ENCODE data around the gene FOXJ1. TPM values are rescaled to one million over a fixed set of nuclear protein-coding genes. Genes with fewer than 3 reads are reported as not detected.

FOXJ1 gene
- total and polyA plus RNA-seq, 4 experiments from 2014 or later, result 0.19 to 0.20 TPM; not detected in 2

DNA sequence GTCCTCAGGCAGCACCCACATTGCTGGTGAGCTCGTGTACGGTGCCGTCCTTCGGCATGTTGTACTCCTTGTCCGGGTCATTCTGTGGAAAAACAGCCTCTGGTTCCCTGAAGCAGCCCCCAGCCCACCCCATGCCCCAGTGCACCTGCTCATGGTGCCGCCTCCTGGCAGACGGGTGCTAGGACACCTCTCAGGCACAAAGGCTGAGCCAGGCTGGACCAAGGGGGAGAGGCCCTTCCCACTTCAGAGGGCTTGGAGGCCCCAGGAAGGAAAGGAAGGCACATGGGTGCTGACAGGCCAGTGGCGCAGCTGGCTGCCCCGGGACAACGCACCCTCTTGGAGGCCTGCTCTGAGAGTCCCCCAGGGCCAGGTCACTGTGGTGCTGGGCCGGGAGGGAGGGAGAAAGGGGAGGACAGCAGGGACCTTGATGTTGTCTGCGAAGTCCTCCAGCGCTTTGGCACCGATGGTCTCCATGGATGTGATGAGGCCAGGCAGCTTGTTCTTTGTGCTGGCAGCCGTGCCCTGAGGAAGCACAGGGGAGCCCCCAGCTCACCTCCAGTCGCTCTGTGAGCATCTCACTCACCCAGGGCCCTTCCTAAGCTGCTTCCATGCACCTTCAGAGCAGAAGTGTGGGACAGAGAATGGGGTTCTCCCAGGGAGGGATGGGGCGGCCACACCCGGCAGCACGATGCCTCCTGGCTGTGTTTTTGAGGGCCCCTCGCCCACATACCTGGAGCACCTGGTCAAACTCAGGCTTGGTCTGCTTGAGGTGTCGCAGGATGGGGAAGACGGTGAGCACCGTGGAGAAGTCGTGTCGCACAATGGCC lies 52.8 kb downstream of the FOXJ1 start:
- intact Hi-C loops (cut with micrococcal nuclease), result no loop called here
- CTCF ChIA-PET (ENCODE audit: partially characterized antibody), result interaction anchor here (1.4 kb wide), 1 partner anchor 16 kb away, joined by 3 read pairs; the partner anchor contains the start of gene SRP68
- H3K9me3 Mint-ChIP-seq, result no peaks in the 10 kb centered on the region
- no peaks in the 10 kb centered on the region for H3K4me1 ChIP-seq (ENCODE audit: insufficient read depth, low read length)
- no peak overlapping the region for H3K4me3 Mint-ChIP-seq
- peaks cover 27 to 65% of the 10 kb centered on the region in 2 donors for H3K36me3 Mint-ChIP-seq
- no peak overlapping the region for H3K4me3 ChIP-seq (ENCODE audit: low read length in 2 of 2)
- H3K27ac Mint-ChIP-seq, result no peak overlapping the region
- peaks cover 83% of the 10 kb centered on the region for H3K36me3 ChIP-seq (ENCODE audit: insufficient read depth, low read length)
- POLR2A ChIA-PET (ENCODE audit: partially characterized antibody), result interaction anchor here (1.3 to 1.6 kb wide), 2 partner anchors 9 to 16 kb away, joined by 4 to 5 read pairs; partner anchors contain the start of genes SRP68 and ZACN
- no peak for DNase-seq
- H3K9me3 ChIP-seq (ENCODE audit: control insufficient read depth in 1 of 2, low read length in 2 of 2), result no peaks in the 10 kb centered on the region
- H3K4me1 Mint-ChIP-seq, result peaks cover 0 to 11% (median 3%) of the 10 kb centered on the region in 4 donors
- no peak overlapping the region for H3K27ac ChIP-seq (ENCODE audit: low read depth, low read length)
- no peaks in the 10 kb centered on the region for H3K27me3 Mint-ChIP-seq
- H3K27me3 ChIP-seq (ENCODE audit: insufficient read depth, low read length), result no peaks in the 10 kb centered on the region

DNA sequence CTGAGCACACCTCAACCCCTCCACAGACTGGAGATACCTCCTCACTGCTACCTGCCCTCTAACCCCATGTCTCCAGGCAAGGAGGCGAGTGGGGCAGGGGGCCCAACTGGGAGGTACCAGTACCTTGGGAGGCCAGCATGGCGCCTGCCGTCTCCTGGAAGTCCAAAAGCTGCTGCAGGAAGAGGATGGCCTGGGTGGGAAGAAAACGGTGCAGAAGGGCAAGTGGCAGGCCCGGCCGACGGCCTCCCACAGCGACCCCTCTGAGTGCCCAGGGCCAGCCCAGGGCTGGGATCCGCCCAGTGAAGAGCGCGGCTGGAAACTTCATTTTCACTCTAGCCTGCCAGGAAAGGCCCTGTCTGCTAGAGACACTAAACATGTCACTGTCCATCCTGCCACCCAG lies 53.5 kb downstream of the FOXJ1 start:
- peaks cover 79% of the 10 kb centered on the region for H3K36me3 ChIP-seq (ENCODE audit: insufficient read depth, low read length)
- peaks cover 0 to 9% (median 3%) of the 10 kb centered on the region in 4 donors for H3K4me1 Mint-ChIP-seq
- no peaks in the 10 kb centered on the region for H3K27me3 Mint-ChIP-seq
- H3K27ac Mint-ChIP-seq, result no peak overlapping the region
- ChIA-PET POLR2A (ENCODE audit: partially characterized antibody) (interaction anchor here (1.3 kb wide), 1 partner anchor 15 kb away, joined by 5 read pairs; the partner anchor contains the start of gene SRP68), CTCF (ENCODE audit: partially characterized antibody) (interaction anchor here (1.4 kb wide), 1 partner anchor 15 kb away, joined by 3 read pairs; the partner anchor contains the start of gene SRP68)
- H3K9me3 Mint-ChIP-seq, result no peaks in the 10 kb centered on the region
- intact Hi-C loops (cut with micrococcal nuclease), result no loop called here
- no peaks in the 10 kb centered on the region for H3K9me3 ChIP-seq (ENCODE audit: control insufficient read depth in 1 of 2, low read length in 2 of 2)
- H3K27me3 ChIP-seq (ENCODE audit: insufficient read depth, low read length), result no peaks in the 10 kb centered on the region
- H3K4me1 ChIP-seq (ENCODE audit: insufficient read depth, low read length), result no peaks in the 10 kb centered on the region
- no peak overlapping the region for H3K4me3 Mint-ChIP-seq
- no peak overlapping the region for H3K4me3 ChIP-seq (ENCODE audit: low read length in 2 of 2)
- no peak overlapping the region for H3K27ac ChIP-seq (ENCODE audit: low read depth, low read length)
- H3K36me3 Mint-ChIP-seq, result peaks cover 27 to 62% of the 10 kb centered on the region in 2 donors
- DNase-seq, result no peak

DNA sequence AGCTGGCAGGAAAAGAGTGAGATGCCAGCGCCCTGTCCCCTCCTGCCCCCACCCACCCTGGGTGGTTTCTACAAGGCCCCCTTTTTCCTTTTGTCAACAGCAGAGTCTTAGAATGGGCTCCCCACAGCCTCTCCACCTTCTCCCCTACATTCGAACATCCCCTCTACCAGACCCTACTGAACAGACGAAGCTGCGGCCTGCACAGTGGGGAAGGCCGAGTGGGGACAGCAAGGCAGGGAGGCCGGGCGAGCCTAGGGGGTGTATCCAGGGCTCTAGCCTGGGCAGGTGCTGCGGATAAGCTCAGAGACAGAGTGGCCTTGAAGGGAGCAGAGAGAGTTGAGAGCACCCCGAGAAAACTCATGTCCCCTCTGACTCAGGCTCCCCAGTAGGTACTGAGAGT lies 54.7 kb downstream of the FOXJ1 start:
- Histone ChIP-seq H3K27me3 (ENCODE audit: insufficient read depth, low read length) (no peaks in the 10 kb centered on the region), H3K9me3 (ENCODE audit: control insufficient read depth in 1 of 2, low read length in 2 of 2) (no peaks in the 10 kb centered on the region), H3K4me1 (ENCODE audit: insufficient read depth, low read length) (no peaks in the 10 kb centered on the region), H3K27ac (ENCODE audit: low read depth, low read length) (no peak overlapping the region), H3K4me3 (ENCODE audit: low read length in 2 of 2) (no peak overlapping the region), H3K36me3 (ENCODE audit: insufficient read depth, low read length) (peaks cover 75% of the 10 kb centered on the region)
- Mint-ChIP-seq H3K36me3 (peaks cover 20 to 54% of the 10 kb centered on the region in 2 donors), H3K4me3 (no peak overlapping the region), H3K9me3 (no peaks in the 10 kb centered on the region), H3K27me3 (no peaks in the 10 kb centered on the region), H3K4me1 (peaks cover 0 to 3% (median under 1%) of the 10 kb centered on the region in 4 donors), H3K27ac (no peak overlapping the region)
- DNase-seq, result no peak
- POLR2A ChIA-PET (ENCODE audit: partially characterized antibody), result no interaction called here
- CTCF ChIA-PET (ENCODE audit: partially characterized antibody), result interaction anchor here (1.4 kb wide), 1 partner anchor 14 kb away, joined by 3 read pairs; the partner anchor contains the start of gene SRP68
- intact Hi-C loops (cut with micrococcal nuclease), result no loop called here

Small RNAs within 50 kb of the gene (microRNA-seq; reads per million reads assigned to microRNA genes)
- gene MIR6868 (ENCODE audit: borderline microRNAs expressed, borderline number of aligned reads, borderline replicate concordance), result 1.7 reads per million

Other genes starting within 250 kb of the FOXJ1 start
- 10 to 100 TPM; 36.5 to 36.9 TPM for gene TRIM65, start 244.3 kb downstream of the FOXJ1 start, total RNA-seq
- gene TRIM65, start 244.3 kb downstream of the FOXJ1 start, polyA plus RNA-seq, result 10 to 100 TPM; 17.7 to 28.8 TPM
- 100 to 1,000 TPM; 126 to 142 TPM for gene MRPL38, start 236.4 kb downstream of the FOXJ1 start, total RNA-seq
- 10 to 100 TPM; 59.1 to 89.0 TPM for gene MRPL38, start 236.4 kb downstream of the FOXJ1 start, polyA plus RNA-seq
- 10 to 100 TPM; 39.6 to 42.7 TPM for gene FBF1, start 200.2 kb downstream of the FOXJ1 start, total RNA-seq
- gene FBF1, start 200.2 kb downstream of the FOXJ1 start, polyA plus RNA-seq, result 1 to 10 TPM; 3.7 to 4.0 TPM
- 10 to 100 TPM; 30.4 to 31.7 TPM for gene ACOX1, start 162.1 kb downstream of the FOXJ1 start, total RNA-seq
- 10 to 100 TPM; 10.2 to 14.4 TPM for gene ACOX1, start 162.1 kb downstream of the FOXJ1 start, polyA plus RNA-seq
- 10 to 100 TPM; 10.2 to 16.1 TPM for gene TEN1, start 162.0 kb downstream of the FOXJ1 start, total RNA-seq
- 10 to 100 TPM; 13.1 to 20.2 TPM for gene TEN1, start 162.0 kb downstream of the FOXJ1 start, polyA plus RNA-seq
- 1 to 10 TPM; 9.6 to 9.7 TPM for gene CDK3, start 140.4 kb downstream of the FOXJ1 start, total RNA-seq
- 1 to 10 TPM; 1.0 to 1.1 TPM for gene CDK3, start 140.4 kb downstream of the FOXJ1 start, polyA plus RNA-seq
- not detected for gene EVPL, start 113.9 kb downstream of the FOXJ1 start, total RNA-seq
- not detected for gene EVPL, start 113.9 kb downstream of the FOXJ1 start, polyA plus RNA-seq
- 10 to 100 TPM; 86.5 to 92.4 TPM for gene SRP68, start 68.7 kb downstream of the FOXJ1 start, total RNA-seq
- gene SRP68, start 68.7 kb downstream of the FOXJ1 start, polyA plus RNA-seq, result 10 to 100 TPM; 59.1 to 84.9 TPM
- gene GALR2, start 66.5 kb downstream of the FOXJ1 start, total RNA-seq, result not detected
- under 1 TPM in 1 of 2 donors, not detected in 1; 0.37 TPM for gene GALR2, start 66.5 kb downstream of the FOXJ1 start, polyA plus RNA-seq
- under 1 TPM in 1 of 2 experiments, not detected in 1; 0.35 TPM for gene ZACN, start 62.1 kb downstream of the FOXJ1 start, total RNA-seq
- 1 to 10 TPM in 1 of 2 donors, not detected in 1; 1.0 TPM for gene ZACN, start 62.1 kb downstream of the FOXJ1 start, polyA plus RNA-seq
- gene EXOC7, start 37.5 kb downstream of the FOXJ1 start, total RNA-seq, result 100 to 1,000 TPM; 183 to 184 TPM
- gene EXOC7, start 37.5 kb downstream of the FOXJ1 start, polyA plus RNA-seq, result 10 to 100 TPM; 36.2 to 66.9 TPM
- 10 to 100 TPM; 19.5 to 22.5 TPM for gene RNF157, start 99.2 kb upstream of the FOXJ1 start, total RNA-seq
- gene RNF157, start 99.2 kb upstream of the FOXJ1 start, polyA plus RNA-seq, result 10 to 100 TPM in 1 of 2 donors, 1 to 10 TPM in 1; 4.0 to 20.5 TPM
- gene UBALD2, start 124.1 kb upstream of the FOXJ1 start, total RNA-seq, result 100 to 1,000 TPM; 101 to 103 TPM
- gene UBALD2, start 124.1 kb upstream of the FOXJ1 start, polyA plus RNA-seq, result 10 to 100 TPM in 1 of 2 donors, 1 to 10 TPM in 1; 6.2 to 11.1 TPM
- 1 to 10 TPM; 5.3 to 5.5 TPM for gene QRICH2, start 167.0 kb upstream of the FOXJ1 start, total RNA-seq
- under 1 TPM; 0.21 to 0.52 TPM for gene QRICH2, start 167.0 kb upstream of the FOXJ1 start, polyA plus RNA-seq
- 10 to 100 TPM; 63.4 to 65.8 TPM for gene PRPSAP1, start 212.7 kb upstream of the FOXJ1 start, total RNA-seq
- 10 to 100 TPM; 55.2 to 99.1 TPM for gene PRPSAP1, start 212.7 kb upstream of the FOXJ1 start, polyA plus RNA-seq
- under 1 TPM; 0.67 to 0.70 TPM for gene SPHK1, start 243.4 kb upstream of the FOXJ1 start, total RNA-seq
- under 1 TPM in 1 of 2 donors, not detected in 1; 0.29 TPM for gene SPHK1, start 243.4 kb upstream of the FOXJ1 start, polyA plus RNA-seq